Spleen (tissue), 11 donors: ENCODE data around the gene DUSP8. TPM values are rescaled to one million over a fixed set of nuclear protein-coding genes. Genes with fewer than 3 reads are reported as not detected.

ENCODE experiments used
- DNase-seq: peaks from one replicate; pipeline ENCODE4 v3.0.0-alpha.2; 2020
- H3K27ac ChIP-seq, 8 donors: fragments of 200-600 bp; sonication (generic) in 7 of 8; 1 replicate in 4 of 8; 2 replicates in 4 of 8; pipeline versions ENCODE4 v1.5.0 to v1.8.0; 2016 to 2021; ENCODE audit warnings: inconsistent platforms in 4 of 8, mild to moderate bottlenecking in 4 of 8, moderate library complexity in 1 of 8
- H3K27me3 ChIP-seq, 7 donors: fragments of 200-600 bp; sonication (generic) in 6 of 7; replicated peaks in 1 of 7; 1 replicate in 4 of 7; 2 replicates in 3 of 7; pipeline versions ENCODE4 v1.5.0 to v1.8.0; 2016 to 2021; ENCODE audit warnings: inconsistent platforms in 3 of 7, mild to moderate bottlenecking in 1 of 7
- H3K36me3 ChIP-seq, 6 donors: fragments of 200-600 bp; sonication (generic) in 5 of 6; 1 replicate in 4 of 6; 2 replicates in 2 of 6; pipeline versions ENCODE4 v1.5.0 to v1.8.0; 2016 to 2021; ENCODE audit warnings: inconsistent platforms in 2 of 6
- H3K4me1 ChIP-seq, 6 donors: fragments of 200-600 bp; sonication (generic) in 5 of 6; 1 replicate in 3 of 6; 2 replicates in 3 of 6; pipeline versions ENCODE4 v1.5.0 to v1.8.0; 2016 to 2021; ENCODE audit warnings: inconsistent platforms in 3 of 6
- H3K4me3 ChIP-seq, 8 donors: fragments of 200-600 bp; sonication (generic) in 7 of 8; 1 replicate in 4 of 8; 2 replicates in 4 of 8; pipeline versions ENCODE4 v1.5.0 to v1.8.0; 2016 to 2021; ENCODE audit warnings: inconsistent platforms in 4 of 8, mild to moderate bottlenecking in 4 of 8, moderate library complexity in 2 of 8
- H3K9me3 ChIP-seq, 8 donors: fragments of 200-600 bp; sonication (generic) in 7 of 8; 1 replicate in 4 of 8; 2 replicates in 4 of 8; pipeline versions ENCODE4 v1.5.0 to v1.8.0; 2016 to 2021; ENCODE audit warnings: inconsistent platforms in 4 of 8
- CTCF ChIP-seq, 11 experiments: fragments of 200-600 bp in 7 of 11; fragments of 450-650 bp in 4 of 11; sonication (generic) in 4 of 11; IDR thresholded peaks in 8 of 11; conservative IDR thresholded peaks in 3 of 11; 1 replicate in 7 of 11; 2 replicates in 4 of 11; pipeline versions ENCODE4 v1.4.0 to v1.8.0; 2016 to 2021; ENCODE audit warnings: antibody characterized with exemption in 11 of 11, inconsistent platforms in 4 of 11, mild to moderate bottlenecking in 1 of 11
- POLR2A ChIP-seq, 3 donors: fragments of 450-650 bp; IDR thresholded peaks; one replicate each; pipeline ENCODE4 v1.5.1; 2017; ENCODE audit warnings: antibody characterized with exemption in 3 of 3, mild to moderate bottlenecking in 1 of 3
- POLR2AphosphoS5 ChIP-seq, 3 donors: sonication (generic); formaldehyde crosslinking; IDR thresholded peaks; one replicate each; pipeline ENCODE4 v1.5.1; 2017; ENCODE audit warnings: antibody characterized with exemption in 3 of 3
- WGBS, 5 donors: extraction: QIAGEN DNeasy Blood & Tissue Kit in 3 of 5; methylation state at CpG; one replicate each; pipeline versions ENCODE4 v1.1.5 to v1.1.7; 2013 to 2018; 5-methylcytosine and 5-hydroxymethylcytosine counted together
- intact Hi-C: fragments of 100-400 bp; cut with DNase I; formaldehyde crosslinking; loops from one replicate; pipeline ENCODE4 v1.15.0; 2023; ENCODE audit warnings: low total_unique reads
- polyA plus RNA-seq, 3 donors: library from polyadenylated mRNA; stranded (reverse); fragments of 200-250 nt; gene quantifications; one replicate each; pipeline ENCODE4 v1.2.1, GENCODE V29; 2013
- total RNA-seq, 7 donors: library from RNA; depleted of rRNA in 3 of 7; stranded (reverse); fragments of >200 nt in 3 of 7; fragmentation: NEBNext Ultra II Directional in 4 of 7; extraction: Animal tissue kit (Norgen Biotek cat#: 25700) in 4 of 7; gene quantifications; one replicate each; pipeline versions ENCODE4 v1.1.0 to v1.2.1, GENCODE V29; 2016 to 2021
- donor health status: healthy with polysubstance abuse.
- donor health status: DM: no; HTN: no; CAD: no; lungs with moderate emphysema.
- donor health status: DM: no; HTN: no; CAD: no.
- donor health status: Bipolar disorder and iron deficiency.
- donor health status: healthy.
- donor health status: DM: no; HTN: no; CAD: no.
- donor health status: DM: yes; HTN: yes; CAD: no.

Gene DUSP8
- total and polyA plus RNA-seq, 10 donors: 0.38 to 18.4 (median 2.6) TPM

DNA sequence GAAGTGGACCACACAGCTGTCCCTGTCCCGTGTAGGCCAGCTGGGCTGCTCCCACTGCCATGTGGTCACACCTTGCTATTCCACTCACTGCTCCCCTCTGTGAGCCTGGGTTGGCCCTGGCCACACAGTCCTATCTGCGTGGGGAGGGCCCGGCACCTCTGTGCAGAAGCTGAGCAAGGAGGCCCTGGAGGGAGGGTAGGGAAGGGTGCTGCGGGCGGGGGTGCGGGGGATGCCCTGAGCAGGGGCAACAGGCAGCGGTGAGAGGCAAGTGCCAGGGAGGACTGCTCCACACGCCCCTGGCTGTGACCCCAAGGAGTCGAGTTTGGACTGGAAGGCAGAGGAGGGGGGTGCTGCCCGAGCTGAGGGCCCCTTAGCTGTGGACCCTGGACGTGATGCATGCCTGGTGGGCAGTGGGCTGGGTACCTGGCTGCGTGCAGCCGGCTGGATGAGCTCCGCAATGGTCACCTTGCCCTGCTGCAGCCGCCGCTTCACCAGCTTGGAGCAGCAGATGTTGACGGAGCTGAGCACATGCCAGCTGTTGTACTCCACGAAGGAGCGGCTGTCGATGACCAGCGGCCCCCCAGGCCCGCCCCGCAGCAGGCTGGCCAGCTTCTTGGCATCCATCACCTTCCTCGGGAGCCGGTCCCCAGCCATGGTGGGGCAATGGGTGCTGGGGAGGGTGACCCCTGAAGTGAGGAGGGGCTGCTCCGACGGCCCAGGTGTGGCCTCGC is 6.7 kb downstream of the DUSP8 start:
- peak; percentile 74 for DNase-seq
- Histone ChIP-seq H3K27ac (peak overlapping the region in 5 of 8 donors; percentile 22 to 64 (median 38)), H3K4me1 (peaks cover 1 to 64% (median 19%) of the 10 kb centered on the region in 6 donors)

DNA sequence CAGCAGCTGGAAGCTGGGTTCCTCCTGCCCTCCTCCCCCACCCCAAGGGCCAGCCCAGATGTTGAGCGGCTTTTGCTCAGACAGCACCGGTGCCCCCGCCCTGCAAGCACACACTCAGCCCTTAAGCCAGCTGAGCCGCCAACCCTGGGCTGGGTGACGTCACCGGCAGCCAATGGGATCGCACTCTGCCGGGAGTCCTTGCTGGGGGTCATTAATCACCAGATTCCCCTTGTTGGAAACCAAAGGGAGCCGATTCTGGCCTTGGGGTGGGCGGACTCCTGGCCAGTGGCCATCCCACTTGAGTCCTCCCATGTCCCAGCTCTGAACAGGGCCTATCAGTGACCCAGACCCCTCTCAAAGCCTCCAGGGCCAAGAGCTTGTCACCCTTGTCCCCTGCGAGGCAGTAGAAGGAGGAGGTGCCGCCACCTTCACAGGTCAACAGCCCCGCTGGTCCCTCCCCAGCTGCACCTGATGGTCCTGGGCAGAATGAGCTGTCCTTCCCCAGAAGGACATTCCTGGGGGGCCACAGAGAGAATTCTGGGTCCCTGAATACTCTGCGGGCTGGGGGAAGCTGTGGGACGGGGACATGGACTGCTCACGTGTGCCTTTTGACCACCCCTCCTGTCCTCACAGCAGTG is 7.4 kb downstream of the DUSP8 start:
- H3K27ac ChIP-seq: peak overlapping the region in 5 of 8 donors; percentile 22 to 64 (median 38)
- no peaks in the 10 kb centered on the region for H3K9me3 ChIP-seq
- H3K36me3 ChIP-seq: peaks cover 0 to 40% (median 0%) of the 10 kb centered on the region in 6 donors
- H3K4me1 ChIP-seq: peaks cover 0 to 64% (median 19%) of the 10 kb centered on the region in 6 donors
- H3K27me3 ChIP-seq: peaks cover 0 to 59% (median 0%) of the 10 kb centered on the region in 7 donors
- H3K4me3 ChIP-seq: no peak overlapping the region
- 21 to 64% (median 27%) methylated on average over 7 to 16 of the region's 16 CpGs for WGBS, 5 donors
- no peak for TF ChIP-seq POLR2A (IDR thresholded peaks at IDR 0.05)
- peak; percentile 35 to 72 (median 70) for TF ChIP-seq POLR2AphosphoS5 (IDR thresholded peaks at IDR 0.05)
- intact Hi-C loops: no loop called here
- DNase-seq: peak; percentile 88

More for the DNA sequence above, 6.7 kb downstream of the DUSP8 start:
- peaks cover 0 to 36% (median 0%) of the 10 kb centered on the region in 6 donors for H3K36me3 ChIP-seq
- no peaks in the 10 kb centered on the region for H3K9me3 ChIP-seq
- intact Hi-C loops: no loop called here
- H3K27me3 ChIP-seq: peaks cover 0 to 59% (median under 1%) of the 10 kb centered on the region in 7 donors
- TF ChIP-seq POLR2AphosphoS5 (IDR thresholded peaks at IDR 0.05) (no peak), POLR2A (IDR thresholded peaks at IDR 0.05) (no peak), CTCF (IDR thresholded peaks at IDR 0.05 in 8 of 11, conservative IDR thresholded peaks at IDR 0.05 in 3 of 11) (no peak)
- 78 to 90% (median 83%) methylated on average over 21 to 28 of the region's 28 CpGs for WGBS, 5 donors
- H3K4me3 ChIP-seq: no peak overlapping the region

GRCh38 chr11:1563697-1564534 is 8.2 kb downstream of the DUSP8 start:
- H3K27ac ChIP-seq: peak overlapping the region in 3 of 8 donors; percentile 9 to 38 (median 18)
- no peaks in the 10 kb centered on the region for H3K9me3 ChIP-seq
- peaks cover 0 to 59% (median 0%) of the 10 kb centered on the region in 7 donors for H3K27me3 ChIP-seq
- no peak for DNase-seq
- peaks cover 0 to 40% (median 0%) of the 10 kb centered on the region in 6 donors for H3K36me3 ChIP-seq
- H3K4me3 ChIP-seq: no peak overlapping the region
- TF ChIP-seq CTCF (IDR thresholded peaks at IDR 0.05 in 8 of 11, conservative IDR thresholded peaks at IDR 0.05 in 3 of 11) (no peak), POLR2A (IDR thresholded peaks at IDR 0.05) (no peak), POLR2AphosphoS5 (IDR thresholded peaks at IDR 0.05) (no peak)
- H3K4me1 ChIP-seq: peaks cover 4 to 68% (median 26%) of the 10 kb centered on the region in 6 donors
- intact Hi-C loops: no loop called here
- WGBS, 5 donors: 56 to 77% (median 76%) methylated on average over 5 to 29 of the region's 29 CpGs

GRCh38 chr11:1563149-1563638 is 8.9 kb downstream of the DUSP8 start:
- no peak for DNase-seq
- Histone ChIP-seq H3K36me3 (peaks cover 0 to 40% (median 0%) of the 10 kb centered on the region in 6 donors), H3K27me3 (peaks cover 0 to 59% (median 0%) of the 10 kb centered on the region in 7 donors), H3K27ac (no peak overlapping the region), H3K4me1 (peaks cover 4 to 68% (median 32%) of the 10 kb centered on the region in 6 donors), H3K4me3 (no peak overlapping the region), H3K9me3 (no peaks in the 10 kb centered on the region)
- intact Hi-C loops: no loop called here
- 76 to 89% (median 83%) methylated on average over 4 to 12 of the region's 12 CpGs for WGBS, 5 donors
- TF ChIP-seq POLR2AphosphoS5 (IDR thresholded peaks at IDR 0.05) (no peak), CTCF (IDR thresholded peaks at IDR 0.05 in 8 of 11, conservative IDR thresholded peaks at IDR 0.05 in 3 of 11) (no peak), POLR2A (IDR thresholded peaks at IDR 0.05) (no peak)
